Measurements from ENCODE around the gene CAMTA1.

- TF ChIP-seq CTCF (IDR thresholded peaks at IDR 0.05) = no peak
- TF ChIP-seq REST (IDR thresholded peaks at IDR 0.05; ENCODE audit: insufficient read depth in 1 of 2, low read depth in 2 of 2, low read length in 1 of 2) = no peak
- no peak for TF ChIP-seq POLR2AphosphoS5 (IDR thresholded peaks at IDR 0.05; ENCODE audit: low read depth, low read length)
- no peak for TF ChIP-seq TCF7L2 (IDR thresholded peaks at IDR 0.05; ENCODE audit: low read depth, low read length)
Observed at GRCh38 chr1:6815726-6816125, 30.5 kb downstream of the CAMTA1 start.
